Ovary (tissue), 3 donors: ENCODE data around the gene MMP14.

Experiments
- CTCF ChIP-seq, 3 donors: fragments of 450-650 bp in 2 of 3; fragments of 200-600 bp in 1 of 3; IDR thresholded peaks; one replicate each; pipeline versions ENCODE4 v1.5.1 to v1.8.0; 2016 to 2022; ENCODE audit warnings: antibody characterized with exemption in 3 of 3, mild to moderate bottlenecking in 1 of 3
- POLR2A ChIP-seq: fragments of 450-650 bp; IDR thresholded peaks from one replicate; pipeline ENCODE4 v1.6.1; 2017; ENCODE audit warnings: antibody characterized with exemption, mild to moderate bottlenecking, moderate library complexity
- donor health status: DM: no; HTN: no; CAD: no.

- TF ChIP-seq CTCF (IDR thresholded peaks at IDR 0.05) (no peak), POLR2A (no peak)
Observed at GRCh38 chr14:22843123-22843925, 6.9 kb downstream of the MMP14 start.
